A673 (cell line): Measurements from ENCODE around the gene TBL2. TPM values are rescaled to one million over a fixed set of nuclear protein-coding genes. Genes with fewer than 3 reads are reported as not detected.

Experiments used
- BruUV-seq: library from RNA; stranded (reverse); fragments of 400-500 nt; replicated peaks from 2 replicates; lab custom pipeline; 2021; lab: Mats Ljungman, UMichigan
- CTCF ChIA-PET: fragments of 300-600 bp; sonication (Branson Sonifier 250); formaldehyde crosslinking; loops from one replicate; lab custom pipeline; 2022; ENCODE audit warnings: antibody characterized with exemption; lab: Charles Lee
- POLR2A ChIA-PET: fragments of 300-600 bp; sonication (Branson Sonifier 250); formaldehyde crosslinking; loops from one replicate; lab custom pipeline; 2022; ENCODE audit warnings: antibody characterized with exemption; ENCODE audit not compliant: low non-redundant PET; lab: Charles Lee
- DNase-seq: peaks from one replicate; pipeline ENCODE4 v3.0.0-alpha.2; 2015; ENCODE audit warnings: low spot score
- H3K27ac ChIP-seq: fragments of 200-600 bp; sonication (generic); 2 replicates; pipeline ENCODE4 v1.5.1; 2016; ENCODE audit warnings: mixed run types, low read depth, mild to moderate bottlenecking, mixed read lengths, antibody characterized with exemption, low read length; ENCODE audit not compliant: poor library complexity, severe bottlenecking
- H3K27me3 ChIP-seq: fragments of 200-600 bp; sonication (generic); replicated peaks from 2 replicates; pipeline ENCODE4 v1.6.1; 2017; ENCODE audit warnings: mixed run types, low read depth, mild to moderate bottlenecking, mixed read lengths, antibody characterized with exemption, low read length; ENCODE audit not compliant: insufficient read depth, poor library complexity
- H3K36me3 ChIP-seq: fragments of 200-600 bp; sonication (generic); 2 replicates; pipeline ENCODE4 v1.6.1; 2016; ENCODE audit warnings: mixed run types, mild to moderate bottlenecking, mixed read lengths, antibody characterized with exemption, low read length; ENCODE audit not compliant: insufficient read depth, poor library complexity, severe bottlenecking
- H3K4me1 ChIP-seq: fragments of 200-600 bp; sonication (generic); 2 replicates; pipeline ENCODE4 v1.6.1; 2017; ENCODE audit warnings: mixed run types, mild to moderate bottlenecking, mixed read lengths, antibody characterized with exemption, low read length; ENCODE audit not compliant: insufficient read depth, poor library complexity, severe bottlenecking
- H3K4me3 ChIP-seq: fragments of 200-600 bp; sonication (generic); 2 replicates; pipeline ENCODE4 v1.5.1; 2016; ENCODE audit warnings: low read depth, mixed run types, mild to moderate bottlenecking, mixed read lengths, low read length; ENCODE audit not compliant: poor library complexity, severe bottlenecking
- H3K9me3 ChIP-seq: fragments of 200-600 bp; sonication (generic); 2 replicates; pipeline ENCODE4 v1.6.1; 2016; ENCODE audit warnings: mixed run types, low read depth, mild to moderate bottlenecking, mixed read lengths, antibody characterized with exemption, low read length; ENCODE audit not compliant: poor library complexity, severe bottlenecking
- CTCF ChIP-seq: fragments of 300-800, 200-600 bp; sonication (generic); conservative IDR thresholded peaks from 2 replicates; pipeline ENCODE4 v1.5.1; 2017; ENCODE audit warnings: low read depth, mild to moderate bottlenecking, antibody characterized with exemption, low read length, moderate library complexity, mixed read lengths
- EZH2 ChIP-seq: fragments of 200-600 bp; sonication (generic); IDR thresholded peaks from 2 replicates; pipeline ENCODE4 v1.6.1; 2017; ENCODE audit warnings: borderline replicate concordance, low read depth, mild to moderate bottlenecking, mixed read lengths, antibody characterized with exemption, low read length; ENCODE audit not compliant: poor library complexity, severe bottlenecking
- intact Hi-C: fragments of 100-400 bp; cut with micrococcal nuclease; formaldehyde crosslinking; loops from one replicate; pipeline ENCODE4 v1.10.0; 2022; ENCODE audit not compliant: unreplicated experiment
- total RNA-seq: library from RNA; stranded (reverse); gene quantifications from 2 replicates; pipeline ENCODE4 v1.2.3, GENCODE V29; 2021

The TBL2 gene
- total RNA-seq, 1 experiment from 2014 or later: 51.9 TPM

GRCh38 chr7:73570521-73570920 is 7.9 kb downstream of the TBL2 start:
- TF ChIP-seq CTCF (no peak), EZH2 (no peak)
- POLR2A ChIA-PET: no interaction called here
- Histone ChIP-seq H3K9me3 (no peaks in the 10 kb centered on the region), H3K27ac (no peak overlapping the region), H3K4me1 (no peaks in the 10 kb centered on the region), H3K36me3 (peaks cover 62% of the 10 kb centered on the region), H3K27me3 (no peaks in the 10 kb centered on the region), H3K4me3 (no peak overlapping the region)
- DNase-seq: no peak
- intact Hi-C loops: no loop called here
- CTCF ChIA-PET: no interaction called here
- BruUV-seq: no TSS peak

GRCh38 chr7:73569042-73569608 is 9.3 kb downstream of the TBL2 start:
- intact Hi-C loops: no loop called here
- POLR2A ChIA-PET: no interaction called here
- CTCF ChIA-PET: interaction anchor here (1.4 kb wide), 1 partner anchor 38 kb away, joined by 4 read pairs; no protein-coding TSS in a partner anchor

GRCh38 chr7:73567846-73568685 is 10.3 kb downstream of the TBL2 start:
- H3K4me3 ChIP-seq: no peak overlapping the region
- BruUV-seq: no TSS peak
- DNase-seq: no peak
- ChIA-PET POLR2A (no interaction called here), CTCF (interaction anchor here (0.7 to 1.4 kb wide), 2 partner anchors 39 to 170 kb away, joined by 3 to 4 read pairs; partner anchors contain the start of gene ABHD11)
- H3K9me3 ChIP-seq: no peaks in the 10 kb centered on the region
- TF ChIP-seq EZH2: no peak
- no peak for TF ChIP-seq CTCF
- intact Hi-C loops: no loop called here
- H3K27me3 ChIP-seq: no peaks in the 10 kb centered on the region
- H3K27ac ChIP-seq: no peak overlapping the region
- H3K36me3 ChIP-seq: peaks cover 43% of the 10 kb centered on the region
- no peaks in the 10 kb centered on the region for H3K4me1 ChIP-seq

More at GRCh38 chr7:73569042-73569608, 9.3 kb downstream of the TBL2 start:
- no peak overlapping the region for H3K27ac ChIP-seq
- H3K4me3 ChIP-seq: no peak overlapping the region
- DNase-seq: no peak
- no peaks in the 10 kb centered on the region for H3K4me1 ChIP-seq
- no TSS peak for BruUV-seq
- TF ChIP-seq EZH2 (no peak), CTCF (no peak)
- peaks cover 53% of the 10 kb centered on the region for H3K36me3 ChIP-seq
- no peaks in the 10 kb centered on the region for H3K27me3 ChIP-seq
- H3K9me3 ChIP-seq: no peaks in the 10 kb centered on the region
